OCI-LY3 (cell line): ENCODE measurements around the gene MMP14.

Experiments used
- CTCF ChIP-seq: fragments of 200-600, 300-600 bp; sonication (generic); IDR thresholded peaks from 2 replicates; pipeline ENCODE4 v1.5.1; 2014; ENCODE audit warnings: antibody characterized with exemption, low read length, low read depth
- EZH2phosphoT487 ChIP-seq: fragments of 200-600 bp; shearing (Covaris generic); IDR thresholded peaks from 2 replicates; pipeline ENCODE4 v1.6.1; 2018; ENCODE audit warnings: antibody characterized with exemption, mixed run types, low read depth

DNA sequence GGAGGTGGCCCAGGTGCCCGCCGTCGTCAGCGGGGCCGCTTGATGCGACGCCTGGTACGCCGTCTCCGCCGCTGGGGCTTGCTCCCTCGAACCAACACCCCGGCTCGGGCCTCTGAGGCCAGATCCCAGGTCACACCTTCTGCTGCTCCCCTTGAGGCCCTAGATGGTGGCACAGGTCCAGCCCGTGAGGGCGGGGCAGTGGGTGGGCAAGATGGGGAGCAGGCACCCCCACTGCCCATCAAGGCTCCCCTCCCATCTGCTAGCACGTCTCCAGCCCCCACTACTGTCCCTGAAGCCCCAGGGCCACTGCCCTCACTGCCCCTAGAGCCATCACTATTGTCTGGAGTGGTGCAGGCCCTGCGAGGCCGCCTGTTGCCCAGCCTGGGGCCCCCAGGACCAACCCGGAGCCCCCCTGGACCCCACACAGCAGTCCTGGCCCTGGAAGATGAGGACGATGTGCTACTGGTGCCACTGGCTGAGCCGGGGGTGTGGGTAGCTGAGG is 40.7 kb downstream of the MMP14 start:
- TF ChIP-seq CTCF (no peak), EZH2phosphoT487 (no peak)
